ENCODE results near the gene PRKCA. TPM values are rescaled to one million over a fixed set of nuclear protein-coding genes. Genes with fewer than 3 reads are reported as not detected.

The PRKCA gene
- total RNA-seq, 1 donor from 2014 or later: 6.7 TPM

GRCh38 chr17:66524877-66525276 is 222.5 kb downstream of the PRKCA start:
- DNase-seq (ENCODE audit: low read depth): no peak
- no peak for TF ChIP-seq CTCF (conservative IDR thresholded peaks at IDR 0.05; ENCODE audit: low read depth, low read length)
- H3K4me3 ChIP-seq (ENCODE audit: low read depth, low read length): no peak overlapping the region

GRCh38 chr17:66525338-66525737 is 222.9 kb downstream of the PRKCA start:
- no peak overlapping the region for H3K4me3 ChIP-seq (ENCODE audit: low read depth, low read length)
- DNase-seq (ENCODE audit: low read depth): no peak
- TF ChIP-seq CTCF (conservative IDR thresholded peaks at IDR 0.05; ENCODE audit: low read depth, low read length): no peak

GRCh38 chr17:66526827-66527226 is 224.4 kb downstream of the PRKCA start:
- no peak overlapping the region for H3K4me3 ChIP-seq (ENCODE audit: low read depth, low read length)
- DNase-seq (ENCODE audit: low read depth): no peak
- TF ChIP-seq CTCF (conservative IDR thresholded peaks at IDR 0.05; ENCODE audit: low read depth, low read length): no peak

- TF ChIP-seq CTCF (conservative IDR thresholded peaks at IDR 0.05; ENCODE audit: low read depth, low read length): no peak
- no peak for DNase-seq (ENCODE audit: low read depth)
- no peak overlapping the region for H3K4me3 ChIP-seq (ENCODE audit: low read depth, low read length)
Observed at GRCh38 chr17:66527335-66527734, 224.9 kb downstream of the PRKCA start.

- TF ChIP-seq CTCF (conservative IDR thresholded peaks at IDR 0.05; ENCODE audit: low read depth, low read length): no peak
- DNase-seq (ENCODE audit: low read depth): no peak
- no peak overlapping the region for H3K4me3 ChIP-seq (ENCODE audit: low read depth, low read length)
Observed at GRCh38 chr17:66531851-66532295, 229.5 kb downstream of the PRKCA start.

GRCh38 chr17:66533572-66533971 is 231.2 kb downstream of the PRKCA start:
- DNase-seq (ENCODE audit: low read depth): no peak
- TF ChIP-seq CTCF (conservative IDR thresholded peaks at IDR 0.05; ENCODE audit: low read depth, low read length): no peak
- H3K4me3 ChIP-seq (ENCODE audit: low read depth, low read length): no peak overlapping the region

- TF ChIP-seq CTCF (conservative IDR thresholded peaks at IDR 0.05; ENCODE audit: low read depth, low read length): no peak
- DNase-seq (ENCODE audit: low read depth): no peak
Observed at GRCh38 chr17:66533986-66534385, 231.6 kb downstream of the PRKCA start.

More at GRCh38 chr17:66533986-66534385, 231.6 kb downstream of the PRKCA start:
- H3K4me3 ChIP-seq (ENCODE audit: low read depth, low read length): no peak overlapping the region
